Activated CD4-positive, alpha-beta T cell treated with anti-CD3 and anti-CD28 coated beads, Interleukin-2, amount 50 U/mL, for 4 hours (primary cell): Measurements from ENCODE around the gene ALDH3B2.
"Not testable (repeated sequence)": the region's sequence is repeated elsewhere in the genome, so short reads cannot be mapped to it uniquely, and the experiment has no call there.

Experiments used
- DNase-seq, 2 experiments: peaks; one replicate each; pipeline ENCODE4 v3.0.0-alpha.2; 2020

The ALDH3B2 gene

DNA sequence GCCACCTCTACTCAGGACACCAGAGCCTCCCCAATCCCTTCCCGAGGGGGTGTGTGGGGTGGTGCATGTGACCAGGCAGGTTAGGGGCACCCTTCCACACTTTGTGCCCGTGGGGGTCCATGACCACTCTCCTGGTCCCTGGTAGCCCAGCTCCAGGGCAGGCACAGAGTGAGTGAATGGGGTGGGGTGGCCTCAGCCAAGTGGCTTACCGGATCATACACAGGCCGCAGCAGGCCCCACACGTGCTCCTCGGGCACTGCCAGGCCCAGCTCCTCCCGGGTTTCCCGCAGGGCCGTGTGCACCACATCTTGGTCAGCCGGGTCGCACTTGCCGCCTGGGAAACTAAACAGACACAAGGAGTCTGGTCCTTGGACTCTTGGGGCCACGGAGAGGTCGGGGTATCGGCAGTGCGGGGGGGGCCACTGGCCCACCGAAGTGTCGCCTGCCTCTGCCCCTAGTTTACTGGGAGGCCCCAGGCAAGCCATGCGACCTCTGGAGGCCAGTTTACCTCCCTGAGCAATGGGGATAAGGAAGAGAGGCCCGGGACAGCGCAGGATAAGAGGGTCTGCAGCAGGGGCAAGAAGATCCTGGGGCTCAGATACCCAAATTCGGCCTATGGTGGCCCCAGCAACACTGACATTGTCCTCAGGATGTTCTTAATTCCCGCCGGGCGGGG, 45.6 kb downstream of the ALDH3B2 start:
- no peak for DNase-seq

DNA sequence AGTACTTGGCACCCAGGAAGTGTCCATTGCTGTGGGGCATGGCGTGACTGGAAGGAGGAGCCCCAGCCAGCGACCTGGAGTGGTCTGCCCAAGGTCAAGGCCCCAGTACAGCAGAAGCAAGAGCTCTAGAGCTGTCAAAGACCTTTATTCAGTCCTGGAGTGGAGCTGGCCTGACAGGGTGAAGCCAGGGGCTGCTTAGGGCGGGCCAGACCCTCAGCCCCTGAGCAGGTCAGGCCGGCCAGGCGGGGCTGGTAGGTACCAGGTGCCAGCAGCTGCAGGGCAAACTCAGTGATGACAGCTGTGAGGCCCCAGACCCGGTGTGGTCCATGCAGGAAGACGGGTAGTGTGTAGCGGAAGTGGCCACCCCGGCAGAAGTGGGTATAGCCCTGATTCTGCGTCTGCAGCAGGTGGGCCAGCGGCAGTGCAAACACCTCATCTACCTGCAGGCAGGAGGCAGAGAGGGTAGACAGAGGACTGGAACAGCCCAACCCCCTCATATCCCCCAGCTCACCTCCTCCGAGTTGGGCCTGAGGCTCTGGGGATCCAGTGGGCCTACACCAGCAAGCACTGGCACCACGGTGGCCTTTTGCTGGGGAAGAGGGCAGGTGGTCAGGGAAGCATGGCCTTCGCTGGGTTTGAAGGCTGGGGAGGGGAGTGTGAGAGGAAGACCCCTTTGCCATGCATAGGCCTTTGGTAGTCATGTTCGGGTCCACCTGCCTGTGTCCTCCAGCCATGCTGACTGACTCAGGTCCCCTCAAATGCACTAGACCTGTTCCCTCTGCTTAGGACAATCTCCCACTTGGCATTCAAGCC, 46.4 kb downstream of the ALDH3B2 start:
- DNase-seq, result no peak

DNA sequence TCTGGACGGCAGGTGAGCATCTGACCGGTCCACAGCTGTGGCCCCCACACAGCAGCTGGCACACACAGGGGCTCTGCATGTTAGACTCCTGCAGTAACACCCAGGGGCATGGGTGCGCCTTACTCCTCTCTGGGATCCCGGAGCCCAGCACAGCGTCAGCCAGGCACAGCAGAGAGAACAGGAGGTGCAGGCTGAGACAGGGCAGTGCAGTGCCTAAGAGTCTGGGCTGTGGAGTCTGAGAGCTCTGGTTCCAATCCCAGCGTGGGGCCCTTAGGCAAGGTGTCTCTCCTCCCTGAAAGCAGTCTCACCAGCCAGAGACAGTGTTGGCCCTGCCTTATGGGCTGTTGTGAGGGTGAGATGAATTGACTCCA, 47.0 kb downstream of the ALDH3B2 start:
- DNase-seq, result no peak

DNA sequence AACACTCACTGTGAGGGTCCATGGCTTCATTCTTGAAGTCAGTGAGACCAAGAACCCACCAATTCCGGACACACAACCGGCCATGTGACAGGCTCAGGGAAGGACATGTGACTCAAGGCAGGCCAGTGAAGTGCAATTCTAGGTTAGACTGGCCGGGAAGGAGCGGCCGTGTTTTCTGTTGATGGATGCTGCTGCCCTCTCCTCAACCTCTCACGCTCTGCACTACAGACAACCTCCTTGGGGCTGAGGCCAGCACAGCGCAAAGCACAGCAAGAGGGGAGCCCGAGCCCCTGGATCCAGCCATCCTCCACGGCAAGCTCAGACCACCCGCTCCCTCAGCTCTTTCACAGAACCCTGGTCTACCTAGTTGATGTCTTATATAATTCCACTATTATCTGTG, 47.5 kb downstream of the ALDH3B2 start:
- DNase-seq, result no peak

DNA sequence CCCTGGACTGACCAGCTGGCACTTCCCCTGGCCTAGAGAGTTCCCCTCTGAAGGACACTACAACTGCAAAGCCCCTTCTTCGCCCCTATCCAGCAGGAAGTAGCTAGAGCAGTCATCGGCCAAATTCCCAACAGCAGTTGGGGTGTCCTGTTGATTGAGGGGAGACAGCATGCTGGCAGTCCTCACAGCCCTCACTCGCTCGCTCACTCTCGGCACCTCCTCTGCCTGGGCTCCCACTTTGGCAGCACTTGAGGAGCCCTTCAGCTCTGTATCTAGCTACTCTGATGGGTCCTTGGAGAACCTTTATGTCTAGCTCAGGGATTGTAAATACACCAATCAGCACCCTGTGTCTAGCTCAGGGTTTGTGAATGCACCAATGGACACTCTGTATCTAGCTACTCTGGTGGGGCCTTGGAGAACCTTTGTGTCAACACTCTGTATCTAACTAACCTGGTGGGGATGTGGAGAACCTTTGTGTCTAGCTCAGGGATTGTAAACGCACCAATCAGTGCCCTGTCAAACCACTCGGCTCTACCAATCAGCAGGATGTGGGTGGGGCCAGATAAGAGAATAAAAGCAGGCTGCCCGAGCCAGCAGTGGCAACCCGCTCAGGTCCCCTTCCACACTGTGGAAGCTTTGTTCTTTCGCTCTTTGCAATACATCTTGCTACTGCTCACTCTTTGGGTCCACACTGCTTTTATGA, 48.1 kb downstream of the ALDH3B2 start:
- not testable (repeated sequence) for DNase-seq

DNA sequence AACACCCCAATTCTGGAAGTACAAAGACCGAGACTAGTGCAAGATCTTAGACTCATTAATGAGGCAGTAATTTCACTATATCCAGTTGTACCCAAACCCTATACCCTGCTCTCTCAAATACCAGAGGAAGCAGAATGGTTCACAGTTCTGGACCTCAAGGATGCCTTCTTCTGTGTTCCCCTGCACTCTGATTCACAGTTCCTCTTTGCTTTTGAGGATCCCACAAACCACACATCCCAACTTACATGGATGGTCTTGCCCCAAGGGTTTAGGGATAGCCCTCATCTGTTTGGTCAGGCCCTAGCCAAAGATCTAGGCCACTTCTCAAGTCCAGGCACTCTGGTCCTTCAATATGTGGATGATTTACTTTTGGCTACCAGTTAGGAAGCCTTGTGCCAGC, 50.6 kb downstream of the ALDH3B2 start:
- DNase-seq, result not testable (repeated sequence)

DNA sequence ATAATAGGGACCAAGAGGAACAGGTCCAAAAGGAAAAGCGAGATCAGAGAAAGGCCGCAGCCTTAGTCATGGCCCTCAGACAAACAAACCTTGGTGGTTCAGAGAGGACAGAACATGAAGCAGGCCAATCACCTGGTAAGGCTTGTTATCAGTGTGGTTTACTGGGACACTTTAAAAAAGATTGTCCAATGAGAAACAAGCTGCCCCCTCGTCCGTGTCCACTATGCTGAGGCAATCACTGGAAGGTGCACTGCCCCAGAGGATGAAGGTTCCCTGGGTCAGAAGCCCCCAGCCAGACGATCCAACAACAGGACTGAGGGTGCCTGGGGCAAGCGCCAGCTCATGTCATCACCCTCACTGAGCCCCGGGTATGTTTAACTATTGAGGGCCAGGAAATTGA, 51.5 kb downstream of the ALDH3B2 start:
- DNase-seq, result not testable (repeated sequence)

DNA sequence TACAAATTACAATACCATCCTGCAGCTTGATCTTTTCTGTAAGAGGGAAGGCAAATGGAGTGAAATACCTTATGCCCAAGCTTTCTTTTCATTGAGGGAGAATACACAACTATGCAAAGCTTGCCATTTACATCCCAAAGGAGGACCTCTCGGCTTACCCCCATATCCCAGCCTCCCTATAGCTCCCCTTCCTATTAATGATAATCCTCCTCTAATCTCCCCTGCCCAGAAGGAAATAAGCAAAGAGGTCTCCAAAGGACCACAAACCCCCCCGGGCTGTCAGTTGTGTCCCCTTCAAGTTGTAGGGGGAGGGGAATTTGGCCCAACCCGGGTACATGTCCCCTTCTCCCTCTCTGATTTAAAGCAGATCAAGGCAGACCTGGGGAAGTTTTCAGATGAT, 52.5 kb downstream of the ALDH3B2 start:
- not testable (repeated sequence) for DNase-seq

DNA sequence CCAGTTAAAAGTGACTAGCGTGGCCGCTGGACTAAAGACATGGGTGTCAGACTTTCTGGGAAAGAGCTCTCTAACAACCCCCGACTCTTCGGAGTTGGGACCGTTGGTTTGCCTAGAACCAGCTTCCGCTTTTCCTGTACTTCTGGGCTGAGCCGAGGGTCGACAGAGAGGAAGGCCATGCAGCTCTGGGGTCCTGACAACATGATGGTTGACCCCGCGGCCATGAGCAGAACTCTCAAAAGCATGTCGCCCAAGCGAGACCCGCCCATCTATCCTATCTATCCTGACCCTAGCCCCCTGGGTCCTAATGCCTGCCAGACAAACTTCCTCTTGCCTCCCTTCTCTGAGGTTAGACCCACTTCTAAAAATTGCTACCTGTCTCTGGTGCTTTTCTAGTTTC, 53.8 kb downstream of the ALDH3B2 start:
- not testable (repeated sequence) for DNase-seq

DNA sequence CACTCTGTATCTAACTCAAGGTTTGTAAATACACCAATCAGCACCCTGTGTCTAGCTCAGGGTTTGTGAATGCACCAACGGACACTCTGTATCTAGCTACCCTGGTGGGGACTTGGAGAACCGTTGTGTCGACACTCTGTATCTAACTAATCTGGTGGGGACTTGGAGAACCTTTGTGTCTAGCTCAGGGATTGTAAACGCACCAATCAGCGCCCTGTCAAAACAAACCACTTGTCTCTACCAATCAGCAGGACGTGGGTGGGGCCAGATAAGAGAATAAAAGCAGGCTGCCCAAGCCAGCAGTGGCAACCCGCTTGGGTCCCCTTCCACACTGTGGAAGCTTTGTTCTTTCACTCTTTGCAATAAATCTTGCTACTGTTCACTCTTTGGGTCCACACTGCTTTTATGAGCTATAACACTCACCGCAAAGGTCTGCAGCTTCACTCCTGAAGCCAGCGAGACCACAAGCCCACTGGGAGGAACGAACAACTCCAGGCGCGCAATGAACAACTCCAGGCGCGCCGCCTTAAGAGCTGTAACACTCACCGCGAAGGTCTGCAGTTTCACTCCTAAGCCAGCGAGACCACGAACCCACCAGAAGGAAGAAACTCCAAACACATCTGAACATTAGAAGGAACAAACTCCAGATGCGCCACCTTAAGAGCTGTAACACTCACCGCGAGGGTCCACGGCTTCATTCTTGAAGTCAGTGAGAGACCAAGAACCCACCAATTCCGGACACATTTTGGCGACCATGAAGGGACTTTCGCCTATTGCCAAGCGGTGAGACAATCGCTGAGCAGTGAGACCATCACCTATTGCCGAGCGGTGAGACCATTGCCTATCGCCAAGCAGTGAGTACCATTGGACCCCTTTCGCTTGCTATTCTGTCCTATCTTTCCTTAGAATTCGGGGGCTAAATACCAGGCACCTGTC, 54.5 kb downstream of the ALDH3B2 start:
- DNase-seq, result not testable (repeated sequence)

DNA sequence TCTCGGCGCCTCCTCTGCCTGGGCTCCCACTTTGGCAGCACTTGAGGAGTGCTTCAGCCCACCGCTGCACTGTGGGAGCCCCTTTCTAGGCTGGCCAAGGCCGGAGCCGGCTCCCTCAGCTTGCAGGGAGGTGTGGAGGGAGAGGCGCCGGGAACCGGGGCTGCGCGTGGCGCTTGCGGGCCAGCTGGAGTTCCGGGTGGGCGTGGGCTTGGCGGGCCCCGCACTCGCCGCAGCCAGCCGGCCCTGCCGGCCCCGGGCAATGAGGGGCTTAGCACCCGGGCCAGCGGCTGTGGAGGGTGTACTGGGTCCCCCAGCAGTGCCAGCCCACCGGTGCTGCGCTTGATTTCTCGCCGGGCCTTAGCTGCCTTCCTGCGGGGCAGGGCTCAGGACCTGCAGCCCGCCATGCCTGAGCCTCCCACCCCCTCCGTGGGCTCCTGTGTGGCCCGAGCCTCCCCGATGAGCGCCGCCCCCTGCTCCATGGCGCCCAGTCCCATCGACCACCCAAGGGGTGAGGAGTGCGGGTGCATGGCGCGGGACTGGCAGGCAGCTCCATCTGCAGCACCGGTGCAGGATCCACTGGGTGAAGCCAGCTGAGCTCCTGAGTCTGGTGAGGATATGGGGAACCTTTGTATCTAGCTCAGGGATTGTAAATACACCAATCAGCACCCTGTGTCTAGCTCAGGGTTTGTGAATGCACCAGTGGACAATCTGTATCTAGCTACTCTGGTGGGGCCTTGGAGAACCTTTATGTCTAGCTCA, 55.3 kb downstream of the ALDH3B2 start:
- DNase-seq, result not testable (repeated sequence)

DNA sequence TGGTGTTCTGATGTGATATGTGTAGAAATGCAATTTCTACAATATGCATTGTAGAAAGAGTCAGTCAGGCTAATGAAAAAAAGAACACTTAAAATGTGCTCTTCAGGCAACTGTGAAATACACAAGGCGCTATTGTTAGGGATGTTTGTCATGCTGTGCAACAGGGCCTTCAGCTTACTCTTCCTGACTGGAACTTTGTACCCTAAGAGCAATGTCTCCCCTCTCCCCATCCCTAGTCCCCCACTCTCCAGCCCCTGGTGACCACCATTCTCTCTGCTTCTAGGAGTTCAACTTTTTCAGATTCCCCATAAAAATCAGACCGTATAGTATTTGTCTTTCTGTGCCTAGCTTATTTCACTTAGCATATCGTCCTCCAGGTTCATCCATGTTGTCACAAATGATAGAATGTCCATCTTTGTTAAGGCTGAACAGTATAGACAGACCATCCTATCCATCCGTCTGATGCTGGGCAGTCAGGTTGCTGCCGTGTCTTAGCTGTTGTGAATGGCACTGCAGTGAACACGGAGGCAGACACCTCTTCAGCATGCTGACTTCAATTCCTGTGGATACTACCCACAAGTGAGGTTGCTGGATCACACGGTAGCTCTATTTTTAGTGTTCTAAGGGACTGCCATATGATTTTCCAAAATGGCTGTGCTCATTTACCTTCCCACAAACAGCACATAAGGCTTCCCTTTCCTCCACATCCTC, 57.0 kb downstream of the ALDH3B2 start:
- DNase-seq, result no peak

DNA sequence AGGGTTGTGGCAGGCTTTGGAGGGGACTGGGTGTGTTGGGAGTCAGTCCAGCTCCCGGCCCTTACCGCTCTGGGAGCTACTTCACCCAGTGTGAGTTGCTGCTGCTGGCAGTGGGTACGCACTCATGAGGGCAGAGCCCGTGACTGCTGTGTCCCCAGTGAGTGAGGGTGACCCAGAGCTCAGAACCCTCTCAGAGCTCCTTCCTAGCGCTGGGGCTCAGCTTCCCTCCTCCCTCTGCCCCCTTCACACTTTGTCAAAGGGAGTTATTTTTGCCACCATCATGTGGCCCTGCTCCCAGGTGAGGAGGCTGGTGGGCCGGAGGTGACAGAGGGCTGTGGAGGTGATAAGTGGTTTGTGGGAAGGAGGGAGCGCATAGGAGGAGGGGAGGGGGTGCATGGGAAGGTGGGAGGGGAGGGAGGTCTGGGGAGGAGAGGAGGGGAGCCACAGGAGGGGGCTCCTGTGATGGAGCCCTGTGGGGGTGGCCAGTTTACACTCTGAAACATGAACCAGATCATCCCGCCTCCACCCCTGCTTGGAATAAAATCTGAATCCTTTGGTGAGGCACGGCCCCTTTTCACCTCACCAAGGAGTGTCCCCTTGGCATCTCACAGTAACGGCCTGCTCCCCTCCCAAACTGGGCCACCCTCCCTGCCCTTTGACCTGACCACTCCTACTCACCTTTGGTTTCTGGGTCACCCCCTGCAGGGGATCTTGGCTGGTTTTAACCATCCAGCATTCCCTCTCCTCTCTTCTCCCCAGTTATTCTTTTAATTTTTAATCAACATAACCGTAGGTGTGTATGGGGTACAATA, 57.8 kb downstream of the ALDH3B2 start:
- DNase-seq, result no peak

DNA sequence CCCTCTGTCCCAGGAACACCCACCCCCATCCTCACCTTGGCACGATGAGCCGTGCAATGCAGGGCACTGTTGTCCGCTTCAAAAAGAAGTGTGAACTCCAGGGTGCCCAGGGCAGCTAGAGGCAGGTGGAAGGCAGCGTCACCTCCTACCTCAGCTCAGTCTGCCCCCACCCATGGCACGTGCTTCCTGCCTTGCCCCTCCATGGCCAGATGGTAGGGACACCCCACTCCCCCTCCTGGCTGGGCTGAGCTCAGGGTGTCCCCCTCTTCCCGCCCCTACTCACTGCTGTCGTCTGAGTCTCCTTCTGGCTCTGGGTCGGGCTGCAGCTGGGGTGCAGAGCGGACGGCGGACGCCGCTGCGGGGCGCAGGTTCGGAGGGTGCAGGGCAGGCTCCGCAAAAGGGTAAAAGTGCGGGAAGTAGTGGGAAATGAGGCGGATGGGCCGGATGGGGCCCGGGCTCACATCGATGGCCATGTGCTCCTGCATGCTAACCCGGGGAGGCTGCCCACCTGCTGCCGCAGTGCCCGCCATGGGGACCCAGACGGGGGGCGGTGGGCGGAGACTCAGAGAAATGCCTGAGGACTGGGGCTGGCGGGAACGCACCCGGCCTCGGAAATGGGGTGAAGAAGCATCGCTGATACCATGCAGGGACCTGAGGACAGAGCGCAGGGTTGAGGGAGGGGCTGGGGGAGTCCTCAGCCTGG, 58.5 kb downstream of the ALDH3B2 start:
- DNase-seq, result no peak

DNA sequence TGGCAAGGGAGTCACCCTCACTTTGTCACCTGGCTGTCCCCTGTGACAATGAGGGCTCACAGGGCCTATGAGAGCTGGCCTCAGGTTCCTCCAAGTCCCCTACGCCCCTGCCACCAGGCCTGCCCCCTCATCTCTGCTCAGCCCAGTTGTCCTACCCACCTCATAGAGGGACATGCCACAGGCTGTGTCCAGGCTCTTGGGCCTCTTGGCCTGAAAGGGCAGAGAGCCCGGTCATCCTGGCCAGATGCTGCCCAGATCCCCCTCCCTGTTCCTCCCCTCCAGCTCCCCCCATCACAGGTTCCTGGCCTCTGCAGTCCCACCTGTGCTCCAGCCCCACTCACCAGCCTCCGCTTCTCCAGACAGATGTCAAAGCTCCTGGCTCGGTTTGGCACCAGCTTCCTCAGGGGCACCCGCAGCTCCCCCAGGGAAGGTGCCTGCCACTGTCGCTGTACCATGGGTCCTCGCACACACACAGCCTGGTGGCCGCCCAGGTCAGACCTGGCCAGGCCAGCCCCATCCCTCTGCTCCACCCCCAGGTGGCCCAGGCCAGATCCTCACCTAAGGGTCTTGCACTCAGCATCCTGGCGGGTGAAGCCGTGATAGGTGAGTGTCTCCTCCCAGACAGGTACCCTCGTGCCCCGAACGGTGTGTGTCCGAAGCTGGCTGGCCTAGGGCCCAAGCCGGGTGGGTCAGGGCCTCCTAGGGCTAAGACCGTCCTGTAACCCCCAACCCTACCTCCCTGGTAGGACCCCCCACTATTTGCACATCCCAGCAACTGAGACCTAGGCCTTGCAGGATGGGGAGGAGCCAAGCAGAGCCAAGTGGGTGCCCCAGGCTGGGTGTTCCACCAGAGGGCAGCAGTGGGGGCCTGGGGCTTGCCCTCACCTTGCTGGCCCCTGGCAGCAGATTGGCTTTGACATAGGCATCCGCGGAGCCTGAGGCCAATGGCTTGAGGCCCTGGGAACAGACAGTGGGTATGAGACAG, 59.4 kb downstream of the ALDH3B2 start:
- peak; percentile 47 to 53 for DNase-seq

DNA sequence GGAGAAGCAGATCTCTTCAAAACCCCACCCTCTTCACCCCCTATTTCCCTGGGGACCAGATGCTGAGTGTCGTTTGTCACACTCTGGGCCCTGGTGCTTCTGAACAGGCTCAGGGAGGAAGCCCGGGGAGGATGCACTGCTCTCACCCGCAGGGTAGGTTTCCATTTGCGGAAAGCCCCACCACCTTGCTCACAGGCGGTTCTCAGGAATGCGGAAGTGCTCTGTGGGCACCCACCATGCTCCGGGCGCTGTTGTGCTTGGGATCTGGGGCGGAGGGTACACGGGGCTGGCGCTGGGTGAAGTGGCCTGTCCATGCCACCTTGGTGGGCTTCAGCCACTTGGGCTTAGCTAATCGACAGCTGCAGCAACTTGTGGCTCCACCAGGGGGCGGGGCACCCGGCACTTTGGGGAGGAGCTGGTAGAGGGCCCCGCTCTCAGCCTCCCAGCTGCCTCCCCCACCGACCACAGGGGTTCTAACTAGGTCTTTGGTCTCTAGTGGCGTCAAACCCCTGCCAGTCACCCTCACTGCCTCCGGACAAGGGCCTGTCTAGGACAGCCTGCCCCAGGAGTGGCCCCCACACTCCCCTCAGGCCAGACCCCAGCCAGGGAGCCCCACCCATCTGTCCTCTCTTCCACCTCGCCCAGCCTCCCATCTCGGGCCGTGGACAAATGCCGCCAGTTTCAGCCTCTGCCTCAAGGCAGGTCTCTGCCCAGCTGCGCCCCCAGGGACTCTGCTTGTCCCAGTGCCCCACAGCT, 60.3 kb downstream of the ALDH3B2 start:
- peak; percentile 80 to 81 for DNase-seq

DNA sequence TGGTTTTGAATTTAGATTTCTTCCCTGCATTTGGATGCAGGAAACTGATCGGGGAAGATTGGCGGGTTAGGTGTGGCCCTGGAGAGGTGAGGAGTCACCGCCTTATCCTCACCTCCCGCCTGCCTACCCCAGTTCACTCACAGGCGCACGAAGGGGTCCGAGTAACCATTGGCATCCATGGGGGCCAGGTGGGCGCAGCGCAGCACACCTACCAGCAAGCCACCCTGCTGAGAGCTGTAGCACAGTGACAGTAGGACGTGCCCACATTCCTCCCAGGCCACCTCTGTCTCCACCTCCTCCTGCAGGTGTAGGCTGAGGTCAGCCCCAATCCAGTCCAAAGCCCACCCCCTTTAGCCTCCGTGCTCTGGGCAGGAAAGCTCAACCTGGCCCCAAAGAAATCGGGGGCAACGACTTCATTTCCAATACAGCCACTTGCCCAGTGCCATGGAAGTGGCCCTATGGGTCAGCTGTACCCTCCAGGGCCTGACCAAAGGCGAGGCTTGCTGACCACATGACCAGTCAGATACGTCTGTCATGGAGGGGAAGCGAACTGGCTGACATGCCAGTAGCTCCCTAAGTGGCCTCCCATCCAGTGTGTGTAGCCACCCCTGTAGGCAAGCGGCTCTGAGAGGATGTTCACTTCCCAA, 61.0 kb downstream of the ALDH3B2 start:
- DNase-seq, result no peak
